Head of caudate nucleus (tissue), 42 donors: ENCODE measurements around the gene GAGE12C.
"Not testable (repeated sequence)": the region's sequence is repeated elsewhere in the genome, so short reads cannot be mapped to it uniquely, and the experiment has no call there.

Experiments used
- DNase-seq, 42 donors: peaks; one replicate each; pipeline versions ENCODE4 v3.0.0 to v3.0.0-alpha.2; 2020 to 2021; ENCODE audit warnings: mixed read lengths in 7 of 42
- intact Hi-C: fragments of 100-400 bp; cut with DNase I; formaldehyde crosslinking; loops from one replicate; pipeline ENCODE4 v1.15.0; 2022

Gene GAGE12C, protein sequence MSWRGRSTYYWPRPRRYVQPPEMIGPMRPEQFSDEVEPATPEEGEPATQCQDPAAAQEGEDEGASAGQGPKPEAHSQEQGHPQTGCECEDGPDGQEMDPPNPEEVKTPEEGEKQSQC

DNA sequence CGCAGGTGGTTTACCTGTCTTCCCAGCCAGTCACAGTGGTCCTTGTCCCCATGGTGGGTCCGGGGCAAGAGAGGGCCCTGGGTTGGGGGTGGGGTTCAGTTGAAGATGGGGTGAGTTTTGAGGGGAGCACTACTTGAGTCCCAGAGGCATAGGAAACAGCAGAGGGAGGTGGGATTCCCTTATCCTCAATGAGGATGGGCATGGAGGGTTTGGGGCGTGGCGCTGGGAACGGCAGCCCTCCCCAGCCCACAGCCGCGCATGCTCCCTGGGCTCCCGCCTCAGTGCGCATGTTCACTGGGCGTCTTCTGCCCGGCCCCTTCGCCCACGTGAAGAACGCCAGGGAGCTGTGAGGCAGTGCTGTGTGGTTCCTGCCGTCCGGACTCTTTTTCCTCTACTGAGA lies at the start of gene GAGE12C:
TSS of gene GAGE12C (plus strand) at position 301 of the 400 bp plus-strand sequence. CDS start 1,155 bp downstream, outside the sequence.
- intact Hi-C loops: not testable (repeated sequence)

DNA sequence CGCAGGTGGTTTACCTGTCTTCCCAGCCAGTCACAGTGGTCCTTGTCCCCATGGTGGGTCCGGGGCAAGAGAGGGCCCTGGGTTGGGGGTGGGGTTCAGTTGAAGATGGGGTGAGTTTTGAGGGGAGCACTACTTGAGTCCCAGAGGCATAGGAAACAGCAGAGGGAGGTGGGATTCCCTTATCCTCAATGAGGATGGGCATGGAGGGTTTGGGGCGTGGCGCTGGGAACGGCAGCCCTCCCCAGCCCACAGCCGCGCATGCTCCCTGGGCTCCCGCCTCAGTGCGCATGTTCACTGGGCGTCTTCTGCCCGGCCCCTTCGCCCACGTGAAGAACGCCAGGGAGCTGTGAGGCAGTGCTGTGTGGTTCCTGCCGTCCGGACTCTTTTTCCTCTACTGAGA lies 9.5 kb downstream of the GAGE12C start, which contains the start of gene GAGE12D:
TSS of gene GAGE12D (plus strand) at position 301 of the 400 bp plus-strand sequence. CDS start 1,155 bp downstream, outside the sequence.
- DNase-seq, intact Hi-C loops: not testable (repeated sequence)

More for the DNA sequence above, at the start of gene GAGE12C:
- not testable (repeated sequence) for DNase-seq

DNA sequence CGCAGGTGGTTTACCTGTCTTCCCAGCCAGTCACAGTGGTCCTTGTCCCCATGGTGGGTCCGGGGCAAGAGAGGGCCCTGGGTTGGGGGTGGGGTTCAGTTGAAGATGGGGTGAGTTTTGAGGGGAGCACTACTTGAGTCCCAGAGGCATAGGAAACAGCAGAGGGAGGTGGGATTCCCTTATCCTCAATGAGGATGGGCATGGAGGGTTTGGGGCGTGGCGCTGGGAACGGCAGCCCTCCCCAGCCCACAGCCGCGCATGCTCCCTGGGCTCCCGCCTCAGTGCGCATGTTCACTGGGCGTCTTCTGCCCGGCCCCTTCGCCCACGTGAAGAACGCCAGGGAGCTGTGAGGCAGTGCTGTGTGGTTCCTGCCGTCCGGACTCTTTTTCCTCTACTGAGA lies 19.0 kb downstream of the GAGE12C start, which contains the start of gene GAGE12E:
TSS of gene GAGE12E (plus strand) at position 301 of the 400 bp plus-strand sequence. CDS start 1,155 bp downstream, outside the sequence.
- DNase-seq, intact Hi-C loops: not testable (repeated sequence)

DNA sequence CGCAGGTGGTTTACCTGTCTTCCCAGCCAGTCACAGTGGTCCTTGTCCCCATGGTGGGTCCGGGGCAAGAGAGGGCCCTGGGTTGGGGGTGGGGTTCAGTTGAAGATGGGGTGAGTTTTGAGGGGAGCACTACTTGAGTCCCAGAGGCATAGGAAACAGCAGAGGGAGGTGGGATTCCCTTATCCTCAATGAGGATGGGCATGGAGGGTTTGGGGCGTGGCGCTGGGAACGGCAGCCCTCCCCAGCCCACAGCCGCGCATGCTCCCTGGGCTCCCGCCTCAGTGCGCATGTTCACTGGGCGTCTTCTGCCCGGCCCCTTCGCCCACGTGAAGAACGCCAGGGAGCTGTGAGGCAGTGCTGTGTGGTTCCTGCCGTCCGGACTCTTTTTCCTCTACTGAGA lies 28.6 kb downstream of the GAGE12C start, which contains the start of gene GAGE12F:
TSS of gene GAGE12F (plus strand) at position 301 of the 400 bp plus-strand sequence. CDS start 1,155 bp downstream, outside the sequence.
- DNase-seq, intact Hi-C loops: not testable (repeated sequence)

DNA sequence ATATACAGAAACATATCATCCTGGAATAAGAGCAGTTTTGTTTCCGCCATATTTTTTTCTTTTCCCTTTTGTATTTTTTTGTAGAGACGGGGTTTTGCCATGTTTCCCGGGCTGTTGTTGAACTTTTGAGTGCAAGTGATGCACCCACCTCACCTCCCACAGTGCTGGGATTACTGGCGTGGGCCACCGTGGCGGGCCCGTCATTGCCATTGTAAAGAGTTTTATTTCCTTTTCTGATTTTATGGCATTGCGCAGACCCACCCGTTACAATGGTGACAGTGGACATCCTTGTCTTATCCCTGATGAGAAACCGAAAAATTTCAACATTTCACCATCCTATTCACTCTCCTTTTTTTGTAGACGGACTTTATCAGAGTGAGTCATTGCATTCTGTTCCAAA lies 36.8 kb downstream of the GAGE12C start:
- DNase-seq: peak in 12 of 42 donors; percentile 0 to 39 (median 9)
- intact Hi-C loops: not testable (repeated sequence)

DNA sequence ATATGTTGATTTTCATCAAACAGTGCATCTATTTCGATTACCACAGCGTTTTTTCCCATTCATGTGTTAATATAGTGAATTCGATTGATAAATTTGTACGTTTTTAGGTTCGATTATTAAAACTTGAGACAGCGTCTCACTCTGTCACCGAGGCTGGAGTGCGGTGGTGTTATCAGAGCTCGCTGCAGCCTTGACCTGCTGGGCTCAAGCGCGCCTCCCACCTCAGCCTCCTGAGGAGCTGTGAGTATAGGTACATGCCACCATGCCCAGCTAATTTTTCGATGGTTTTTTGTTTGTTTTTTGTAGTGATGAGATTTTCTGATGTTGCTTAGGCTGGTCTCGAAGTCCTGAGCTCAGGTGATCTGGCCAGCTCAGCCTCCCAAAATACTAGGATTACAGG lies 37.2 kb downstream of the GAGE12C start:
- intact Hi-C loops: not testable (repeated sequence)
- DNase-seq: peak in 3 of 42 donors; percentile 7 to 20 (median 10)

DNA sequence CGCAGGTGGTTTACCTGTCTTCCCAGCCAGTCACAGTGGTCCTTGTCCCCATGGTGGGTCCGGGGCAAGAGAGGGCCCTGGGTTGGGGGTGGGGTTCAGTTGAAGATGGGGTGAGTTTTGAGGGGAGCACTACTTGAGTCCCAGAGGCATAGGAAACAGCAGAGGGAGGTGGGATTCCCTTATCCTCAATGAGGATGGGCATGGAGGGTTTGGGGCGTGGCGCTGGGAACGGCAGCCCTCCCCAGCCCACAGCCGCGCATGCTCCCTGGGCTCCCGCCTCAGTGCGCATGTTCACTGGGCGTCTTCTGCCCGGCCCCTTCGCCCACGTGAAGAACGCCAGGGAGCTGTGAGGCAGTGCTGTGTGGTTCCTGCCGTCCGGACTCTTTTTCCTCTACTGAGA lies 38.1 kb downstream of the GAGE12C start, which contains the start of gene GAGE12G:
TSS of gene GAGE12G (plus strand) at position 301 of the 400 bp plus-strand sequence. CDS start 1,155 bp downstream, outside the sequence.
- intact Hi-C loops, DNase-seq: not testable (repeated sequence)

DNA sequence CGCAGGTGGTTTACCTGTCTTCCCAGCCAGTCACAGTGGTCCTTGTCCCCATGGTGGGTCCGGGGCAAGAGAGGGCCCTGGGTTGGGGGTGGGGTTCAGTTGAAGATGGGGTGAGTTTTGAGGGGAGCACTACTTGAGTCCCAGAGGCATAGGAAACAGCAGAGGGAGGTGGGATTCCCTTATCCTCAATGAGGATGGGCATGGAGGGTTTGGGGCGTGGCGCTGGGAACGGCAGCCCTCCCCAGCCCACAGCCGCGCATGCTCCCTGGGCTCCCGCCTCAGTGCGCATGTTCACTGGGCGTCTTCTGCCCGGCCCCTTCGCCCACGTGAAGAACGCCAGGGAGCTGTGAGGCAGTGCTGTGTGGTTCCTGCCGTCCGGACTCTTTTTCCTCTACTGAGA lies 47.7 kb downstream of the GAGE12C start, which contains the start of gene GAGE12H:
TSS of gene GAGE12H (plus strand) at position 301 of the 400 bp plus-strand sequence. CDS start 1,155 bp downstream, outside the sequence.
- DNase-seq, intact Hi-C loops: not testable (repeated sequence)
